ENCODE data around the gene ATAD1. TPM values are rescaled to one million over a fixed set of nuclear protein-coding genes. Genes with fewer than 3 reads are reported as not detected.

The ATAD1 gene
- total RNA-seq, 1 experiment from 2014 or later, result 31.0 TPM

- H3K27me3 Mint-ChIP-seq (ENCODE audit: unreplicated experiment), result no peaks in the 10 kb centered on the region
- CTCF ChIA-PET, result interaction anchor here (1.0 to 1.5 kb wide), 5 partner anchors 9 to 202 kb away, joined by 3 to 6 read pairs (median 4); no protein-coding TSS in a partner anchor
- no peak overlapping the region for H3K27ac Mint-ChIP-seq (ENCODE audit: unreplicated experiment)
- DNase-seq, result peak; percentile 20
- no peak overlapping the region for H3K4me3 Mint-ChIP-seq (ENCODE audit: low read depth, unreplicated experiment)
- BruUV-seq (replicated peaks), result no TSS peak
- peaks cover 6% of the 10 kb centered on the region for H3K4me1 Mint-ChIP-seq (ENCODE audit: low read depth, unreplicated experiment)
- H3K9me3 Mint-ChIP-seq (ENCODE audit: low read depth, unreplicated experiment), result no peaks in the 10 kb centered on the region
- no peaks in the 10 kb centered on the region for H3K36me3 Mint-ChIP-seq (ENCODE audit: insufficient read depth, unreplicated experiment)
- intact Hi-C loops (cut with micrococcal nuclease; ENCODE audit: unreplicated experiment), result loop anchor here (1.0 kb wide), 2 partner anchors 79 to 202 kb away; no protein-coding TSS in a partner anchor
- TF ChIP-seq CTCF (IDR thresholded peaks at IDR 0.05; ENCODE audit: unreplicated experiment), result peak; percentile 55
Observed at GRCh38 chr10:87734987-87735827, 82.8 kb downstream of the ATAD1 start.

GRCh38 chr10:87733081-87733480 is 84.9 kb downstream of the ATAD1 start:
- intact Hi-C loops (cut with micrococcal nuclease; ENCODE audit: unreplicated experiment), result no loop called here
- CTCF ChIA-PET, result no interaction called here
- no peak for TF ChIP-seq CTCF (IDR thresholded peaks at IDR 0.05; ENCODE audit: unreplicated experiment)
- Mint-ChIP-seq H3K4me1 (ENCODE audit: low read depth, unreplicated experiment) (peaks cover 6% of the 10 kb centered on the region), H3K4me3 (ENCODE audit: low read depth, unreplicated experiment) (no peak overlapping the region), H3K9me3 (ENCODE audit: low read depth, unreplicated experiment) (no peaks in the 10 kb centered on the region), H3K27ac (ENCODE audit: unreplicated experiment) (no peak overlapping the region), H3K27me3 (ENCODE audit: unreplicated experiment) (no peaks in the 10 kb centered on the region), H3K36me3 (ENCODE audit: insufficient read depth, unreplicated experiment) (no peaks in the 10 kb centered on the region)
- no TSS peak for BruUV-seq (replicated peaks)
- DNase-seq, result no peak

GRCh38 chr10:87729940-87730339 is 88.1 kb downstream of the ATAD1 start:
- intact Hi-C loops (cut with micrococcal nuclease; ENCODE audit: unreplicated experiment), result no loop called here
- DNase-seq, result no peak
- Mint-ChIP-seq H3K27ac (ENCODE audit: unreplicated experiment) (no peak overlapping the region), H3K4me3 (ENCODE audit: low read depth, unreplicated experiment) (no peak overlapping the region), H3K9me3 (ENCODE audit: low read depth, unreplicated experiment) (no peaks in the 10 kb centered on the region), H3K4me1 (ENCODE audit: low read depth, unreplicated experiment) (peaks cover 3% of the 10 kb centered on the region), H3K27me3 (ENCODE audit: unreplicated experiment) (no peaks in the 10 kb centered on the region), H3K36me3 (ENCODE audit: insufficient read depth, unreplicated experiment) (no peaks in the 10 kb centered on the region)
- BruUV-seq (replicated peaks), result no TSS peak
- CTCF ChIA-PET, result no interaction called here
- no peak for TF ChIP-seq CTCF (IDR thresholded peaks at IDR 0.05; ENCODE audit: unreplicated experiment)

GRCh38 chr10:87724789-87725188 is 93.2 kb downstream of the ATAD1 start:
- intact Hi-C loops (cut with micrococcal nuclease; ENCODE audit: unreplicated experiment), result no loop called here
- no peaks in the 10 kb centered on the region for H3K36me3 Mint-ChIP-seq (ENCODE audit: insufficient read depth, unreplicated experiment)
- H3K27me3 Mint-ChIP-seq (ENCODE audit: unreplicated experiment), result no peaks in the 10 kb centered on the region
- no peak overlapping the region for H3K27ac Mint-ChIP-seq (ENCODE audit: unreplicated experiment)
- no peak for DNase-seq
- no peak for TF ChIP-seq CTCF (IDR thresholded peaks at IDR 0.05; ENCODE audit: unreplicated experiment)
- no peaks in the 10 kb centered on the region for H3K9me3 Mint-ChIP-seq (ENCODE audit: low read depth, unreplicated experiment)
- CTCF ChIA-PET, result no interaction called here
- H3K4me1 Mint-ChIP-seq (ENCODE audit: low read depth, unreplicated experiment), result no peaks in the 10 kb centered on the region
- no peak overlapping the region for H3K4me3 Mint-ChIP-seq (ENCODE audit: low read depth, unreplicated experiment)
- BruUV-seq (replicated peaks), result no TSS peak

Measured in Calu3 (cell line).